Gastrocnemius medialis (tissue), 4 donors: ENCODE measurements around the gene TMEM72. TPM values are rescaled to one million over a fixed set of nuclear protein-coding genes. Genes with fewer than 3 reads are reported as not detected.

Source experiments
- ATAC-seq, 2 donors: fragments of 150-250 bp; one replicate each; pipeline ENCODE4 v1.9.1; 2016
- DNase-seq, 2 donors: peaks; one replicate each; pipeline ENCODE4 v3.0.0-alpha.2; 2019
- H3K27ac ChIP-seq, 4 donors: fragments of 200-600 bp; sonication (generic); 1 replicate in 1 of 4; 2 replicates in 3 of 4; pipeline ENCODE4 v1.5.1; 2016 to 2018; ENCODE audit warnings: mild to moderate bottlenecking in 2 of 4, moderate library complexity in 1 of 4
- H3K27me3 ChIP-seq, 3 donors: fragments of 200-600 bp; sonication (generic) in 2 of 3; 1 replicate in 1 of 3; 2 replicates in 2 of 3; pipeline versions ENCODE4 v1.5.1 to v1.6.0; 2016 to 2019; ENCODE audit warnings: mild to moderate bottlenecking in 1 of 3, moderate library complexity in 1 of 3
- H3K36me3 ChIP-seq, 2 donors: fragments of 200-600 bp; sonication (generic) in 1 of 2; one replicate each; pipeline ENCODE4 v1.5.1; 2017 to 2018
- H3K4me1 ChIP-seq, 2 donors: fragments of 200-600 bp; sonication (generic) in 1 of 2; one replicate each; pipeline ENCODE4 v1.5.1; 2016 to 2017; ENCODE audit warnings: mild to moderate bottlenecking in 2 of 2
- H3K4me3 ChIP-seq, 4 donors: fragments of 200-600 bp; sonication (generic) in 3 of 4; 1 replicate in 1 of 4; 2 replicates in 3 of 4; pipeline ENCODE4 v1.5.1; 2016 to 2019; ENCODE audit warnings: mild to moderate bottlenecking in 2 of 4
- H3K9me3 ChIP-seq, 3 donors: fragments of 200-600 bp; sonication (generic) in 2 of 3; 1 replicate in 1 of 3; 2 replicates in 2 of 3; pipeline ENCODE4 v1.5.1; 2016 to 2019
- POLR2A ChIP-seq, 2 donors: fragments of 450-650 bp; IDR thresholded peaks; one replicate each; pipeline ENCODE4 v1.6.1; 2017; ENCODE audit warnings: antibody characterized with exemption in 2 of 2, mild to moderate bottlenecking in 2 of 2, moderate library complexity in 2 of 2
- in situ Hi-C, 4 donors: fragments of 200-750 bp; cut with MboI; loops; one replicate each; pipeline versions ENCODE4 v1.15.0 to v1.8.0; 2017; ENCODE audit warnings: low sequenced_read_pairs in 4 of 4
- intact Hi-C: fragments of 100-400 bp; cut with DNase I; formaldehyde crosslinking; loops from one replicate; pipeline ENCODE4 v1.15.1; 2023; ENCODE audit warnings: low total_unique reads
- total RNA-seq, 4 donors: library from RNA; depleted of rRNA; stranded (reverse); fragments of >200 nt; gene quantifications; one replicate each; pipeline versions ENCODE4 v1.1.0 to v1.2.3, GENCODE V29; 2016
- TF ChIP-seq, protein P1 (sequence below), 5 experiments: fragments of 450-650 bp in 3 of 5; fragments of 200-600 bp in 2 of 5; sonication (generic) in 2 of 5; IDR thresholded peaks in 4 of 5; conservative IDR thresholded peaks in 1 of 5; 1 replicate in 4 of 5; 2 replicates in 1 of 5; pipeline ENCODE4 v1.5.1; 2016 to 2019; ENCODE audit warnings: antibody characterized with exemption in 5 of 5, mild to moderate bottlenecking in 3 of 5, moderate library complexity in 3 of 5

The TMEM72 gene
- total RNA-seq, 4 donors from 2014 or later: not detected

DNA sequence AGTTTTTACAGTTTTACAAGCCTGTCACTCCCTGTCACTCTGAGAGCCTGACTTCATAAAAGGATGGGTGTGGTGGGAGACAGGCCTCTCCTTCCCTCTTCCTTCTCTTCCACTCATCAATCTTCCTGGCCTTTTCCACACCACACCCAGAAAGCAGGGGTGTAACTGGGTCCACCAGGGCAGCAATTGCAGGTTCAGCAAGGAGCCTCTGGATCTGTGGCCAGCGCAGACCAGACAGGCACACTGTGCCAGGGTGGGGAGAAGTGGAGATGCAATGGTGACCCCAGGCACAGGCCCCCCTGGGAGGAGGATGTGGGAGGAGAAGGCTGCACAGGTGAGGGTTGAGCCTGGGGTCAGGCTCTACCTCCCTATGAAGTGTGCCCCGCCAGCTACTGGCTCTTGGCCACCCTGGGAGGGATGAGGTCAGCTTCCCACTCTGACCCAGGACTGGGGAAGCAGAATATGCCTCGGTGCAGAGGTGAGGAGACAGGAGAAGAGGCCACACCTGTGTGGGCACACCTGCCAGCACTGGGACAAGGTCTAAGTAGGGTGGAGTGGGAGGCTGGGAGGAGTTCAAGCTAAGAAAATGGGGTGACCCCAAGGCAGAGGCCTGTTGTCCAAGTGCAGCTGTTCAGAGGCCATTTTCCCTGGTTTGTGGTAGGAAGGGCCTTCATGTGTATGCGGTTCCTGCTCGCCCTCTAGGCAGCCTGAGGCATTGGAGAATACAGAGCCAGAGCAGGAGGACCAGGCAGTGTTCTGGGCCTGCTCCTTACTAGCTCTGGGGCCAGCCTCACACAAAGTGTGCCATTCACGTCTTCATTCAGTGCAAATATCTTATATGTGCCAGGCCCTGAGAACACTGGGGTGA is 20.2 kb upstream of the TMEM72 start:
- no peak for DNase-seq
- Histone ChIP-seq H3K4me1 (no peaks in the 10 kb centered on the region), H3K9me3 (no peaks in the 10 kb centered on the region), H3K36me3 (no peaks in the 10 kb centered on the region), H3K27me3 (no peaks in the 10 kb centered on the region), H3K27ac (no peak overlapping the region), H3K4me3 (no peak overlapping the region)
- TF ChIP-seq POLR2A (IDR thresholded peaks at IDR 0.05): no peak
- TF ChIP-seq, protein P1, sequence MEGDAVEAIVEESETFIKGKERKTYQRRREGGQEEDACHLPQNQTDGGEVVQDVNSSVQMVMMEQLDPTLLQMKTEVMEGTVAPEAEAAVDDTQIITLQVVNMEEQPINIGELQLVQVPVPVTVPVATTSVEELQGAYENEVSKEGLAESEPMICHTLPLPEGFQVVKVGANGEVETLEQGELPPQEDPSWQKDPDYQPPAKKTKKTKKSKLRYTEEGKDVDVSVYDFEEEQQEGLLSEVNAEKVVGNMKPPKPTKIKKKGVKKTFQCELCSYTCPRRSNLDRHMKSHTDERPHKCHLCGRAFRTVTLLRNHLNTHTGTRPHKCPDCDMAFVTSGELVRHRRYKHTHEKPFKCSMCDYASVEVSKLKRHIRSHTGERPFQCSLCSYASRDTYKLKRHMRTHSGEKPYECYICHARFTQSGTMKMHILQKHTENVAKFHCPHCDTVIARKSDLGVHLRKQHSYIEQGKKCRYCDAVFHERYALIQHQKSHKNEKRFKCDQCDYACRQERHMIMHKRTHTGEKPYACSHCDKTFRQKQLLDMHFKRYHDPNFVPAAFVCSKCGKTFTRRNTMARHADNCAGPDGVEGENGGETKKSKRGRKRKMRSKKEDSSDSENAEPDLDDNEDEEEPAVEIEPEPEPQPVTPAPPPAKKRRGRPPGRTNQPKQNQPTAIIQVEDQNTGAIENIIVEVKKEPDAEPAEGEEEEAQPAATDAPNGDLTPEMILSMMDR (IDR thresholded peaks at IDR 0.05 in 4 of 5, conservative IDR thresholded peaks at IDR 0.05 in 1 of 5): no peak
- ATAC-seq: no peak
- intact Hi-C loops: no loop called here
- in situ Hi-C loops: no loop called here

DNA sequence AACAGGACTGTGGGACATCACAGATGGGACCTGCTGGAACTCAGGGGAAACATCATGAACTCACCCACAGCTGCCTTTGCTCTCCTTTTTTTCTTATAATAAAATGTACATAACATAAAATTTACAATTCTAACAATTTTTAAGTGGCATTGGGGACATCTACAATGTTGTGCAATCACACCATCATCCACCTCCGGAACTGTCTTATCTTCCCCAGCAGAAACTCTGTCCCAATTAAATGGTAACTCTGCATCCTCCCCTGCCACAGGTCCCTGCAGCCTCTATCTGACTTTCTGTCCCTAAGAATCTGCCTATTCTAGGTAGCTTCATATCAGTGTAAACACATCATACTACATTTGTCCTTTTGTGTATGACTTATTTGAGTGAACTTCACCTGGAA is 19.4 kb upstream of the TMEM72 start:
- DNase-seq (no peak), ATAC-seq (no peak)
- Histone ChIP-seq H3K27me3 (no peaks in the 10 kb centered on the region), H3K27ac (no peak overlapping the region), H3K36me3 (no peaks in the 10 kb centered on the region), H3K9me3 (no peaks in the 10 kb centered on the region), H3K4me3 (no peak overlapping the region), H3K4me1 (no peaks in the 10 kb centered on the region)
- in situ Hi-C loops (no loop called here), intact Hi-C loops (no loop called here)
- TF ChIP-seq, protein P1 (IDR thresholded peaks at IDR 0.05 in 4 of 5, conservative IDR thresholded peaks at IDR 0.05 in 1 of 5): no peak
- no peak for TF ChIP-seq POLR2A (IDR thresholded peaks at IDR 0.05)

DNA sequence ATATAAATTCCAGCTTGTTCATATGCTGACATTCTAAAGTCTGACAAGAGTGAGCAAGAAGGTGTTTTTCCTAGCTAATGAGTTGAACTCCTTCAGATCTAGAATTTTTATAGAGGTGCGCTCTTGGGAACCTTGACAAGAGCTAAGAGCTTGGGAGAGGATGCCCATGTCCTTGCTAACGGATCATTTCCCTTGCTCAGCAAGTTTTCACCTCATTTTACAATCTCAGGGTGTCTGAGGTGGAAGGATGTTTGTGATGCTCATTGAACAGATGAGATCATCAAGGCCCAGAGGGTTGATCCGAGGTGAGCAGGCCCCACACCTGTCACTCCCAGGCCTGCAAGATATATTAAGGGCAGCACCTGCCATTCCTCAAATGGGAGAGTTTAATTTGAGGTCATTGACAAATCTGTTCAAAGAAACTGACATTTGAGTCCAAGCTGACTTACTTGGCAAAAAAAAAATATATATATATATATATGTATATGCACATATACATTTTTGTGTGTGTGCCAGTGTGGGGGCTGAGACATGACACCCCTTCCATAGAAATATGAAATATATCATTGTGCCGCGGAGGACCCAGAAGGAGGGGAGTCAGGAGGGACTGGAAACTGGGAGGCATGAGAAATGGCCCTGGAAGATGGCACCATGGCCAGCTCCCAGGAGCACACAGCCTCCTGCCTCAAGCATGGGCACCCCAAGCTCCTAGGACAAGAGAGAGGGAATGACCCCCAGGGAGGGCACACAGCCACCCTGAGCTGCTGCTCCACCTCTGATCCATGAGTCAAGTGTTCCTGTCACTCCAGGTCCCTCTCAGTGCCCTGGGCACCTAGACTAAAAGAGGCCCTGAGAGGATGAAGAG is 17.3 kb upstream of the TMEM72 start:
- in situ Hi-C loops: no loop called here
- Histone ChIP-seq H3K36me3 (no peaks in the 10 kb centered on the region), H3K4me1 (no peaks in the 10 kb centered on the region), H3K27me3 (no peaks in the 10 kb centered on the region), H3K27ac (no peak overlapping the region), H3K4me3 (no peak overlapping the region), H3K9me3 (no peaks in the 10 kb centered on the region)
- no peak for ATAC-seq
- no peak for DNase-seq
- intact Hi-C loops: no loop called here
- TF ChIP-seq POLR2A (IDR thresholded peaks at IDR 0.05): no peak
- TF ChIP-seq, protein P1 (IDR thresholded peaks at IDR 0.05 in 4 of 5, conservative IDR thresholded peaks at IDR 0.05 in 1 of 5): no peak

DNA sequence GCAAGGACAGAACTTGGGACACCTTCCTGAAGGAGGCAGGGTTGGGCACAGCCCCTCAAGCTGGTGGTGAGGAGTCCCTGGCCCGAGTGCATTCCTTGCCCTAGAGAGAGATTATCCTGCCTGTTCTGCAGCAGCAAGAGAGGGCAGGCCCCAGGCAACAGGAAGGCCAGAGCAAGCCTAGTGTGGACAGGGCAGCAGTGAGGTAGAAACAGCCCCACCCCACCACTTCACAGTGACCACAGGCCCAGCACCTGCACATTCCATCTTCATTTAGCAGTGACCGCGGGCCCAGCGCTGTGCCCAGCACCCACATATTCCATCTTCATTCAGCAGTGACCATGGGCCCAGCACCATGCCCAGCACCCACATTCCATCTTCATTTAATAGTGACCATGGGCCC is 16.4 kb upstream of the TMEM72 start:
- in situ Hi-C loops: no loop called here
- DNase-seq: no peak
- Histone ChIP-seq H3K4me3 (no peak overlapping the region), H3K27ac (no peak overlapping the region), H3K27me3 (no peaks in the 10 kb centered on the region), H3K9me3 (no peaks in the 10 kb centered on the region), H3K4me1 (no peaks in the 10 kb centered on the region), H3K36me3 (no peaks in the 10 kb centered on the region)
- intact Hi-C loops: no loop called here
- TF ChIP-seq, protein P1 (IDR thresholded peaks at IDR 0.05 in 4 of 5, conservative IDR thresholded peaks at IDR 0.05 in 1 of 5): no peak
- no peak for TF ChIP-seq POLR2A (IDR thresholded peaks at IDR 0.05)
- no peak for ATAC-seq
